Esophagus muscularis mucosa (tissue), 4 donors: ENCODE results near the gene RBM8A. TPM values are rescaled to one million over a fixed set of nuclear protein-coding genes. Genes with fewer than 3 reads are reported as not detected.

ENCODE experiments used
- DNase-seq: peaks from one replicate; pipeline ENCODE4 v3.0.0-alpha.2; 2017; ENCODE audit errors: extremely low spot score
- H3K27ac ChIP-seq, 4 donors: fragments of 200-600 bp; sonication (generic); replicated peaks in 1 of 4; 1 replicate in 3 of 4; 2 replicates in 1 of 4; pipeline ENCODE4 v1.5.1; 2016 to 2019; ENCODE audit warnings: mild to moderate bottlenecking in 1 of 4
- H3K27me3 ChIP-seq, 4 donors: fragments of 200-600 bp; sonication (generic); one replicate each; pipeline versions ENCODE4 v1.5.1 to v1.6.0; 2016 to 2019
- H3K36me3 ChIP-seq, 4 donors: fragments of 200-600 bp; sonication (generic); one replicate each; pipeline ENCODE4 v1.5.1; 2016 to 2019
- H3K4me1 ChIP-seq, 4 donors: fragments of 200-600 bp; sonication (generic); one replicate each; pipeline ENCODE4 v1.5.1; 2016 to 2019
- H3K4me3 ChIP-seq, 4 donors: fragments of 200-600 bp; sonication (generic); 1 replicate in 2 of 4; 2 replicates in 2 of 4; pipeline ENCODE4 v1.5.1; 2016 to 2019; ENCODE audit warnings: mild to moderate bottlenecking in 4 of 4, moderate library complexity in 1 of 4
- H3K9me3 ChIP-seq, 4 donors: fragments of 200-600 bp; sonication (generic); 1 replicate in 3 of 4; 2 replicates in 1 of 4; pipeline ENCODE4 v1.5.1; 2016 to 2019
- EP300 ChIP-seq: sonication (generic); formaldehyde crosslinking; IDR thresholded peaks from one replicate; pipeline ENCODE4 v1.6.1; 2017; ENCODE audit warnings: antibody characterized with exemption
- POLR2A ChIP-seq: fragments of 450-650 bp; IDR thresholded peaks from one replicate; pipeline ENCODE4 v1.6.1; 2017; ENCODE audit warnings: antibody characterized with exemption, moderate library complexity, mild to moderate bottlenecking, low read depth
- POLR2AphosphoS5 ChIP-seq, 2 donors: sonication (generic); formaldehyde crosslinking; IDR thresholded peaks; one replicate each; pipeline ENCODE4 v1.6.1; 2017; ENCODE audit warnings: antibody characterized with exemption in 2 of 2
- WGBS: methylation state at CpG from one replicate; pipeline ENCODE4 v1.1.5; 2018; 5-methylcytosine and 5-hydroxymethylcytosine counted together
- intact Hi-C: fragments of 100-400 bp; cut with DNase I; formaldehyde crosslinking; loops from one replicate; pipeline ENCODE4 v1.15.1; 2023
- total RNA-seq, 4 donors: library from RNA; depleted of rRNA; stranded (reverse); fragments of >200 nt; gene quantifications; one replicate each; pipeline versions ENCODE4 v1.1.0 to v1.2.1, GENCODE V29; 2016
- TF ChIP-seq, protein P1 (sequence below), 3 experiments: fragments of 200-600 bp in 2 of 3; fragments of 450-650 bp in 1 of 3; sonication (generic) in 2 of 3; IDR thresholded peaks; one replicate each; pipeline ENCODE4 v1.5.1; 2017 to 2019; ENCODE audit warnings: antibody characterized with exemption in 3 of 3, mild to moderate bottlenecking in 2 of 3, moderate library complexity in 1 of 3

The RBM8A gene
- total RNA-seq, 4 donors from 2014 or later = 42.8 to 119 (median 69.7) TPM

DNA sequence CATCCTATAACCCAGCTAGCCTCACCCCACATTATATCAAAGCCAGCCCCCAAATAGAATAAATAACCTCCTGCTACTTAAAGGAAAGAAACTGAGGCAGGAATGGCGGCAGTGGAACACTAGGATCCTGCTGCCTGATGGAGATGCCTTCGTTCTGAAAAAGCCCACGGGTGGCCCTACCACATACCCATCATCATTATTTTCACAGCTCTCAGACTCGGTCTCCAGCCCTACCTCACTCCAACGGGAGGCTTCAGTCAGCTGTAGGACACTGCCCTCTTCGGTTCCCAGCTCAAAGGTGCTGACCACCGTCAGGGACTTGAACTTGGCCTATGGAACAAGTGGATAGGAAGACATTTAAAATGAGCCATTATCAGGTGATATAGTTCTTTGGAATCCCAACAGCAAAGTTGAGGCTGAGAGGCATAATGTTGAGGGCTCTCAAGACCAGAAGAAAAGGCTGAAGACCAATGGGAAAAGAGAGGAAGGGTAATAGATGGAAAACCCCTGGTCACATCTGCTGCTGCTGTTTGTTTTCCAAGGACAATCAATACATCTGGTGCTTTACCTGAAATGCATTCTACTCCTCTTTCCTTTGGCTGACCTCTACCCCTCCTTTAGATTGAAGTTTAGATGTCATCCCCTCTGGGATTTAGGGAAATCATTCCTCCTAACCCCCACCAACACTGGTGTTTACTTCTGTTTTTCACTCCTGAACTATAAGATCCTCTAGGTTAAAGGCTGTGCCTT, 33.8 kb downstream of the RBM8A start:
- Histone ChIP-seq H3K36me3 (no peaks in the 10 kb centered on the region), H3K9me3 (no peaks in the 10 kb centered on the region), H3K27ac (peak overlapping the region in 3 of 4 donors; percentile 76 to 84 (median 78)), H3K4me1 (peaks cover 21 to 25% (median 23%) of the 10 kb centered on the region in 4 donors), H3K27me3 (no peaks in the 10 kb centered on the region), H3K4me3 (no peak overlapping the region)
- 91% methylated on average over 7 of the region's 7 CpGs for WGBS
- TF ChIP-seq POLR2AphosphoS5 (IDR thresholded peaks at IDR 0.05) = no peak
- TF ChIP-seq EP300 = no peak
- TF ChIP-seq, protein P1, sequence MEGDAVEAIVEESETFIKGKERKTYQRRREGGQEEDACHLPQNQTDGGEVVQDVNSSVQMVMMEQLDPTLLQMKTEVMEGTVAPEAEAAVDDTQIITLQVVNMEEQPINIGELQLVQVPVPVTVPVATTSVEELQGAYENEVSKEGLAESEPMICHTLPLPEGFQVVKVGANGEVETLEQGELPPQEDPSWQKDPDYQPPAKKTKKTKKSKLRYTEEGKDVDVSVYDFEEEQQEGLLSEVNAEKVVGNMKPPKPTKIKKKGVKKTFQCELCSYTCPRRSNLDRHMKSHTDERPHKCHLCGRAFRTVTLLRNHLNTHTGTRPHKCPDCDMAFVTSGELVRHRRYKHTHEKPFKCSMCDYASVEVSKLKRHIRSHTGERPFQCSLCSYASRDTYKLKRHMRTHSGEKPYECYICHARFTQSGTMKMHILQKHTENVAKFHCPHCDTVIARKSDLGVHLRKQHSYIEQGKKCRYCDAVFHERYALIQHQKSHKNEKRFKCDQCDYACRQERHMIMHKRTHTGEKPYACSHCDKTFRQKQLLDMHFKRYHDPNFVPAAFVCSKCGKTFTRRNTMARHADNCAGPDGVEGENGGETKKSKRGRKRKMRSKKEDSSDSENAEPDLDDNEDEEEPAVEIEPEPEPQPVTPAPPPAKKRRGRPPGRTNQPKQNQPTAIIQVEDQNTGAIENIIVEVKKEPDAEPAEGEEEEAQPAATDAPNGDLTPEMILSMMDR (IDR thresholded peaks at IDR 0.05) = no peak
- TF ChIP-seq POLR2A = no peak
- intact Hi-C loops = no loop called here
- no peak for DNase-seq

DNA sequence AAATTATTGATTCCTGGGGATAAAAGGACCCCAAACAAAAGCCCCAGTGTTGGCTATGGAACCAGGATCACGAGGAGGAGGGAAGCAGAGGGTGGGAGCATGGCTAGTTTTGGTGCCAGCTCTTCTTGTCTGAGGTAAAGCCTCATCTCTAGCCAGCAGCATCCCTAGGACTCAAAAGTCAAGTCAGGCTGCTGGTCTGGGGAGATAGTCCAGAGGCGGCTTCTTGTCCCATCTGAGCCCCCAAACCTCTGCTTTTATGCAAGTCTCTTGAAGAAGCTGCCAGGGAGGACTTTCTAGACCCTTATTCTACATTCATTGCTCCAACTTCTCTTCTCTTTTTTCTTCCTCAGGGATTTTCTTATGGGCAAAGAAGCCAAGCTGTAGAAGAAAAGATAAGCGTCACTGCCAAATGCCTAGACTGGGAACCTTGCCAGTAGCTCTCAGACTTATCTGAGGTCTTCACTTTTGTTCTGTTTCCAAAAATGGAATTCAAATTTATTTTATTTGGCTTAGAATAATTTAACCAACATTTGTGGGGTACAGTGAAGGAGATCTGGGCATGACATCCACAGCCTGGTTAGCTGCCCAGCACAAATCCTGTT, 34.7 kb downstream of the RBM8A start:
- Histone ChIP-seq H3K27ac (peak overlapping the region; percentile 76 to 84 (median 80)), H3K27me3 (no peaks in the 10 kb centered on the region), H3K9me3 (no peaks in the 10 kb centered on the region), H3K36me3 (no peaks in the 10 kb centered on the region), H3K4me1 (peaks cover 21 to 25% (median 23%) of the 10 kb centered on the region in 4 donors), H3K4me3 (peak overlapping the region in 3 of 4 donors; percentile 32 to 42 (median 36))
- 53% methylated on average over 3 of the region's 3 CpGs for WGBS
- intact Hi-C loops = loop anchor here (1.0 kb wide), 2 partner anchors 19 to 121 kb away; no protein-coding TSS in a partner anchor
- TF ChIP-seq EP300 (no peak), POLR2AphosphoS5 (IDR thresholded peaks at IDR 0.05) (no peak), POLR2A (no peak)
- TF ChIP-seq, protein P1 (IDR thresholded peaks at IDR 0.05) = no peak
- no peak for DNase-seq

DNA sequence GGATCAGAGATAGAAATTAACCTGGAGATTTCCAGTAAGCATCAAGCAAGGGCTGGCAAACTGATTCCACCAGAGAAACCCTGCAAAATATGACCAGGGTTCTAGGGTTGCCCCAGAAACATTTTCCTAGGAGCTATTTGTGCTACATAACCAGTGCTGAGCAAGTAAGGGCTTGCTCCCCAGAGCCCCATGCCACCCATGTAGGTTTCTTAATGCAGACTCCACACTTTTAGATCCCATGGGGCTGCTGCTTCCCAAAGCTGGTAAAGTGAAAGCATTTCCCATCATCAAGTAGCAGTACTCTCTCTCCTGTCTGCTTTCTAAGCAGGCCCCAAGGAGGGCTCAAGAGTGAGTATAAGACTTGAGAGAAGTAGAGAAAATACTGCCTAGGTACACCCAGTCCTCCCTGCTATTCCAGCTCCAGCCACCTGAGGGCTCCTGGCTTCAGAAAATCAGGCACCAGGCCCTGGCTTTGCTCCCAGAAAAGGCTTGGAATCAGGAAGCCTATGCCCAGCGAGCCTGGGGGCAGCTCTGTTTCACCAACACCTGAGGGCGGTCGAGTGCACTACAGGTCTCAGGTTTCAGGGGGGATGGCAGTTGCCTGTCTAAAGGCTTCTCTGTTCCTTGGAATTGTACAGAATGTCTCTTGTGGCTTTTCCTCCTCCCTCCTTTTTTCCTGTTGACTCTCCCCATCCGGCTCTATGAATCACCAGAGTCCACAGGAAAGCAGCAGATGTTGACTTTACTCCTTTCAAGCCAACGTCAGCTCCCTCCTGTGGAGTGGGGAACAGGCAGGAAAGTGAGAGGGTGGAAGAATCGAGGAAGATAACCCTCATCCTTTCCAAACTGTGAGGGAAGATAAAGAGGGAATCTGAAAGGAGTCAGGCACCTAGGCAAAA, 35.4 kb downstream of the RBM8A start:
- no peaks in the 10 kb centered on the region for H3K9me3 ChIP-seq
- peak overlapping the region; percentile 76 to 84 (median 80) for H3K27ac ChIP-seq
- H3K27me3 ChIP-seq = no peaks in the 10 kb centered on the region
- H3K4me3 ChIP-seq = peak overlapping the region; percentile 17 to 42 (median 34)
- peaks cover 21 to 25% (median 23%) of the 10 kb centered on the region in 4 donors for H3K4me1 ChIP-seq
- DNase-seq = peak; percentile 98
- H3K36me3 ChIP-seq = no peaks in the 10 kb centered on the region
- TF ChIP-seq, protein P1 (IDR thresholded peaks at IDR 0.05) = peak; percentile 89 to 100 (median 99)
- TF ChIP-seq POLR2AphosphoS5 (IDR thresholded peaks at IDR 0.05) = peak; percentile 75 to 86
- no peak for TF ChIP-seq EP300
- no peak for TF ChIP-seq POLR2A
- 0% methylated on average over 3 of the region's 6 CpGs for WGBS
- intact Hi-C loops = loop anchor here (1.0 kb wide), 2 partner anchors 19 to 121 kb away; no protein-coding TSS in a partner anchor

- intact Hi-C loops = no loop called here
- Histone ChIP-seq H3K27me3 (no peaks in the 10 kb centered on the region), H3K9me3 (no peaks in the 10 kb centered on the region), H3K4me3 (no peak overlapping the region), H3K36me3 (no peaks in the 10 kb centered on the region), H3K27ac (peak overlapping the region; percentile 76 to 84 (median 80)), H3K4me1 (peaks cover 26 to 31% (median 29%) of the 10 kb centered on the region in 4 donors)
- no peak for TF ChIP-seq EP300
- TF ChIP-seq POLR2A = no peak
- TF ChIP-seq, protein P1 (IDR thresholded peaks at IDR 0.05) = no peak
- no peak for TF ChIP-seq POLR2AphosphoS5 (IDR thresholded peaks at IDR 0.05)
- DNase-seq = no peak
- WGBS = 55% methylated on average over 1 of the region's 1 CpG
These were observed 36.1 kb downstream of the RBM8A start for GRCh38 chr1:145891143-145891542.
